Activated naive CD4-positive, alpha-beta T cell treated with anti-CD3 and anti-CD28 coated beads for 36 hours (primary cell): ENCODE results near the gene MYH9. TPM values are rescaled to one million over a fixed set of nuclear protein-coding genes. Genes with fewer than 3 reads are reported as not detected.
"Not testable (repeated sequence)": the region's sequence is repeated elsewhere in the genome, so short reads cannot be mapped to it uniquely, and the experiment has no call there.

Source experiments
- CTCF ChIA-PET: fragments of 350-600 bp; sonication (Branson Sonifier 250); formaldehyde crosslinking; loops from one replicate; lab custom pipeline; 2021; ENCODE audit warnings: antibody characterized with exemption; lab: Charles Lee
- DNase-seq: peaks from one replicate; pipeline ENCODE4 v3.0.0-alpha.2; 2020
- H3K27ac Mint-ChIP-seq: one replicate; pipeline ENCODE4 v1.8.0; 2021; ENCODE audit warnings: mild to moderate bottlenecking, mixed read lengths
- H3K27me3 Mint-ChIP-seq: one replicate; pipeline ENCODE4 v1.8.0; 2021; ENCODE audit warnings: low read depth, mixed read lengths
- H3K36me3 Mint-ChIP-seq: one replicate; pipeline ENCODE4 v1.8.0; 2021; ENCODE audit warnings: low read depth, mixed read lengths
- H3K4me1 Mint-ChIP-seq: one replicate; pipeline ENCODE4 v1.8.0; 2021; ENCODE audit warnings: low read depth, mixed read lengths
- H3K4me3 Mint-ChIP-seq: one replicate; pipeline ENCODE4 v1.8.0; 2021; ENCODE audit warnings: mild to moderate bottlenecking, moderate library complexity, mixed read lengths
- H3K9me3 Mint-ChIP-seq: one replicate; pipeline ENCODE4 v1.8.0; 2021; ENCODE audit warnings: mixed read lengths
- intact Hi-C: fragments of 100-400 bp; cut with micrococcal nuclease; formaldehyde crosslinking; loops from one replicate; pipeline ENCODE4 v1.15.1; 2023
- total RNA-seq, 2 experiments: library from RNA; stranded (reverse); gene quantifications; one replicate each; pipeline ENCODE4 v1.2.3, GENCODE V29; 2021

MYH9 gene
- total RNA-seq = 100 to 1,000 TPM; 574 to 625 TPM

DNA sequence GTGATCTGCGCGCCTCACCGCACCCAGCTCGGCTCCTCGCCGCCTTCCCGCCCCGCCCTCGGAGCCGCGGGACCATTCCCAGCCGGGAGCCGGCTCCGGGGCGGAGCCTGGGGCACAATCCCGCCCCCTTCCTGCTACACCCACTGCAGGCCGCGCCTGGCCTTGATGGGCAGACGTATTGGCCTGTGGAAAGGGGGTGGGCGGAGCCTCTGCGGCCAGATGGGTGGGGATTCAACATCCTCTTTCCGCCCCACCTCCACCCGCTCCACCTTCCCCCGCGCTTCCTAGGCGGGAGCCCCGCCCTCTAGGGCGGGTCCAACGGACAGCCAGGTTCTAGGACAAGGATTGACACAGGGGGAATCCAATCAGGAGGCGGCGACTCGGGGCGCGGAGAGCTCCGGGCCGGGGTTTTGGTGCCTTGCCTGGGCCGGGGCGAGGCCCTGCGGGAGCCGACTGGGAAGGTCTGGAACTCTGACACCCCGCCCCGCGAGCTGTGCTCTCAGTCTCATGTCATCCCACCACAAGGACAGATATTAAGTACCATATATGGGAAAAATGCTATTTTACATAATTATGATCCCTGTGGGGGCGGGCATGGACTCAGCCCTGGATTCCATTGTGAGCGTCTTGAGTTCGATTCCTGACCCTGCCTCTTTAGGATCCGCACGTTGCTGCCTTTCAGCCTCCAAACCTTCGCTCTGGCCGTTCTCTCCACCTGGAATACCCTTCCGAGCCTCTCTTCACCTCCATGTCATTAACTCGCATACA is at the start of gene MYH9:
Gene MYH9 (minus strand): TSS at position 9 of the 768 bp plus-strand sequence. CDS start 38,731 bp downstream, outside the sequence.
- Mint-ChIP-seq H3K27me3 (no peaks in the 10 kb centered on the region), H3K27ac (peak within 1 kb of the TSS; percentile 96), H3K4me3 (peak within 1 kb of the TSS; percentile 83), H3K4me1 (peaks cover 23% of the 10 kb centered on the region), H3K36me3 (peaks cover 34% of the 10 kb centered on the region), H3K9me3 (no peaks in the 10 kb centered on the region)
- CTCF ChIA-PET = interaction anchor here (0.6 to 2.3 kb wide), 3 partner anchors 11 to 32 kb away, joined by 3 to 6 read pairs (median 5); no protein-coding TSS in a partner anchor
- intact Hi-C loops = loop anchor here (10.0 kb wide), 1 partner anchor 837 kb away; no protein-coding TSS in a partner anchor
- peak; percentile 100 for DNase-seq

DNA sequence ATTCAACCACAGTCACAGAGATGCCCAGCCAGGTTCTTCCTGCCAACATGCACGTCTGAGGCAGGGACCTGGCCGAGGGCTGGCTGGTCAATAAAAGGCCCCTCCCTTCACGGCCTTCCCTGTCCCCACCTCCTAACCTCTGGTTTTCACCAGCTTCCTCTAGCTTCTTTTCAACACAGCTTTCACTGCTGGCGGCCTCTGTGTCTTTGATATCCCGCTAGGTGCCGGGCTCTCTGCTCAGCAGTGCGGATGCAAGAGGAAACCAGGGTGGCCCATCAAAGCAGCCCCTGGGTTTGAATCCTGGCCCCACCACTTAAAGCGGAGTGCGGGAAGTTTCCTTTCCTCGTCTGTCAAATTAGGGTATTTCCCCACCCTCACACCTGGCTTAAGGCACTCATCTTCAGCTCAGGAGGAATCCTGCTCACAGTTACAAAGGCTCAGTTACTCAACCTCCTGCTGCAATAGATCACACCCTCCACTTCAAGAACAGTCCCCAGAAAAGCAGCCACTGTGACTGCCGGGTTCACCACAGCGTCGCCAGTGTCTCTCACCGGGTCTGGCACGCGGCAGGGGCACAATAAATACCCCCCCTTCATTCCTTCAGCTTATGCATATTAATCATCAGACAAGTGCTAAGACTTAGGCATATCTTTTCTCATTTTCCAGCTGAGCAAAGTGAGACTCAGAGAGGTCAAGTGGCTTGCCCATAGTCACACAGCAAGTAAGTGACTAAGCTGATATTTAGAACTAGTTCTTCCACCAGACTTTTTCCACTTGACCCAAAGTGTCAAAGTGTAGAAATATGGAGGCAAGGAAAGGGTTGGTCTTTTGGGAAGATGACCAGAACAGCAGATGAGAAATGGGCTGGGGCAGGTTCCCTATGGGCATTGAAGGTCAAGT is 48.0 kb upstream of the MYH9 start:
- intact Hi-C loops = loop anchor here (1.0 to 2.0 kb wide), 5 partner anchors 16 to 106 kb away; no protein-coding TSS in a partner anchor
- no peaks in the 10 kb centered on the region for H3K27me3 Mint-ChIP-seq
- H3K36me3 Mint-ChIP-seq = no peaks in the 10 kb centered on the region
- no peaks in the 10 kb centered on the region for H3K9me3 Mint-ChIP-seq
- DNase-seq = peak; percentile 86
- H3K4me1 Mint-ChIP-seq = peaks cover 42% of the 10 kb centered on the region
- H3K4me3 Mint-ChIP-seq = peak overlapping the region; percentile 49
- CTCF ChIA-PET = interaction anchor here (0.6 to 1.8 kb wide), 5 partner anchors 13 to 149 kb away, joined by 3 to 9 read pairs (median 3); no protein-coding TSS in a partner anchor
- peak overlapping the region; percentile 85 for H3K27ac Mint-ChIP-seq

DNA sequence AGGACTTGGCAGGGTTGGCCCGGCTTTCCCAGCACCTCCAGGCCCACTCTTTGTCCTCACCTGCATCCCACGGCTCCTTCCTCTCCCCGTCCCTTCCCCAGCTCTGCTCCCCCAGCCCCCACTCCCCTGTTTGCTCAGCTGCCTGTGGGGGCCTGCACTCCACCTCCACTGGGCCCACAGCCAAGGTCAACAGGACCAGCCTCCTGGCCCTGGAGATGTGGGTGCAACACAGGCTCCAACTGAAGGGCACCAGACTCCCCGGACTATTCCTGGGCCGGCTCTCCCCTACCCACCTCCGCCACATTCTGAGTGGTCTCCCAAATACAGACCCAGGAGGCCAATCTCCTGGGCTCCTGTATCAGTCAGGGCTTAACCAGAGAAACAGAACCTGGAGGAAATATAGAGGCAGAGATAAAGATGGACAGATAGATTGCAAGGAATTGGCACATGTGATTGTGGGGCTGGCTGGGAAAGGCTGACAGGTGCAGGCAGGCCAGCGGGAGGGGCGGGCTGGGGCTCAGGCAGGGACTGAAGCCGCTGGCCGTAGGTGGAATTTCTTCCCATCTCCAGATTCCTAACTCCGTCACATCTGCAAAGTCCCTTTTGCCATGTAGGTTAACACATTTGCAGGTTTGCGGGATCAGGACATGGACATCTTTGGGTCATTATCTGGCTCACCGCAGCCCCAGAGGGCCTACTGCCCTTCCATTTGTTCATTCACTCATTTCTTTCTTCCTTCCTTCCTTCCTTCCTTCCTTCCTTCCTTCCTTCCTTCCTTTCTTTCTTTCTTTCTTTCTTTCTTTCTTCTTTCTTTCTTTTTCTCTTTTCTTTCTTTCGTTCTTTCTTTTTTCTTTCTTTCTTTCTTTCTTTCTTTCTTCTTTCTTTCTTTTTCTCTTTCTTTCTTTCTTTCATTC is 45.8 kb upstream of the MYH9 start:
- DNase-seq = no peak
- Mint-ChIP-seq H3K9me3 (no peaks in the 10 kb centered on the region), H3K27me3 (no peaks in the 10 kb centered on the region), H3K36me3 (no peaks in the 10 kb centered on the region), H3K4me3 (no peak overlapping the region), H3K27ac (peak overlapping the region; percentile 31), H3K4me1 (peaks cover 28% of the 10 kb centered on the region)
- intact Hi-C loops = loop anchor here (2.0 kb wide), 1 partner anchor 29 kb away; no protein-coding TSS in a partner anchor
- CTCF ChIA-PET = no interaction called here

DNA sequence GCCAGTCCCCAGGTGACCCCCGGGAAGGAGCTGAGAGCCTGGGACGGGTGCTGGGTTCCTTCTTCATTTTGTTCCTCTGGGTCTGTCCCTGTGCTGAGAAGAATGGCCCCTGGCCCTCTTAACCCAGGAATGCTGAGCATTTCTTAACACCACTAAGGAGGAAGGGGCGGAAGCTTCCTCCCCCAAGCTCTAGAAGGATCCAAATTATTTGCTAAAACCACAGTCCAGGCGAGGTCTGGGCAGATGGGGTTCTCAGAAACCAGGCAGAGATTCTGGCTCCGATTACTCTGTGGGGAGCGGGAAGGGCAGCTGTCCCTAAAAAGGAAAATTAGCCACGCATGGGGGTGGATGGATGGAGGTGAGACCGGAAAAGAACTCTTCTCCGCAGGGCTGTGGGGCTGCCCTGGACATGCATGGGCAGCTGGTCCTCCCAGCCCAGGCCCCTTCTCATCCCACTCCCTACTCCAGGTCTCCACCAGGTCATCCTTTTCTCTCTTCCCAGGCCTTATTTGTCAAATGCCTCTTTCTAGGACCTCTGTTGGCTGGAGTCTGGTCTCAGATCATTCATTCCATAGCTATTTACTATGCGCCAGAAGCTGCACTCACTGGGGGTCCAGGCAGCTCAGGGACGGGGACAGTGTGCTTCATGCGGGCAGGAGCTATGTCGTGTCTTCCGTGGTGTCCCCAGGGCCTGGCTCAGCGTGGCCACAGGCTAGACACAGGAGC is 45.0 kb upstream of the MYH9 start:
- Mint-ChIP-seq H3K36me3 (no peaks in the 10 kb centered on the region), H3K9me3 (no peaks in the 10 kb centered on the region), H3K27ac (no peak overlapping the region), H3K4me3 (no peak overlapping the region), H3K4me1 (peaks cover 27% of the 10 kb centered on the region), H3K27me3 (no peaks in the 10 kb centered on the region)
- no peak for DNase-seq
- intact Hi-C loops = no loop called here
- CTCF ChIA-PET = no interaction called here

DNA sequence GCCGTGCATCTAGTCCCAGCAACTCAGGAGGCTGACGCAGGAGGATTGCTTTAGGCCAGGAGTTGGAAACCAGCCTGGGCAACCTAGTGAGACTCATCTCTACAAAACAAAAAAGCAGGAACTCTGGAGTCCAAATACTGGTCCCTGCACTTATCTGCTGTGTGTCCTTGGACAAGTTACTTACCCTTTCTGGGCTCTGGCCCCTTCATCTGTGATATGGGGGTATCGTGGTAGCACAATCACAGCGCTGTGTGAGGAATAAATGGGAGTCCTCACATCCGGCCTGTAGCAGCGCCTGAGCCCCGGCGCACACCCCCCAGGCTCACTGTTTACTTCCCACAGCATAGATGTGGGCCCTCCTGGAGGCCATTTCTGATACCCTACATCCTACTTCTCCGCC is 44.2 kb upstream of the MYH9 start:
- Mint-ChIP-seq H3K36me3 (no peaks in the 10 kb centered on the region), H3K27ac (no peak overlapping the region), H3K9me3 (no peaks in the 10 kb centered on the region), H3K4me3 (no peak overlapping the region), H3K27me3 (no peaks in the 10 kb centered on the region), H3K4me1 (peaks cover 26% of the 10 kb centered on the region)
- CTCF ChIA-PET = no interaction called here
- intact Hi-C loops = no loop called here
- DNase-seq = no peak

DNA sequence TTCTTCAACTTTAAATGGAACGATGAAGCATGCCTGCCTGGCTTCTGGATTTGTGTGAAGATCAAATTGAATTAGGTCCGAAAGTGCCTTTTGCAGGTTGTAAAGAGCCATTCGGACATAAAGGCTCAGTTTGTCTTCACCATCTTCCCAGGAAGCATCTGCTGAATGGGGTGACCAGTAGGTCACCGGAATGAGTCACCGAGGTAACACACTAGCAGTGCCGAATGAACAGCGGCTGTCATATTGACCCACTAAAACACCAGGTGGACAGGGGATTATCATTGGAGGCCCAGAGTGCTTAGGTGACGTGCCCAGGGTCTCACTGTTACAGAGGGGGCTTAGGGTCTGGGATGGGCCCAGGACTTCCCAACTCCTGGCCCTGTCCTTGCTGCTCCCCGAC is 43.1 kb upstream of the MYH9 start:
- intact Hi-C loops = no loop called here
- Mint-ChIP-seq H3K36me3 (no peaks in the 10 kb centered on the region), H3K27me3 (no peaks in the 10 kb centered on the region), H3K27ac (no peak overlapping the region), H3K4me1 (peaks cover 27% of the 10 kb centered on the region), H3K9me3 (no peaks in the 10 kb centered on the region), H3K4me3 (no peak overlapping the region)
- DNase-seq = no peak
- CTCF ChIA-PET = no interaction called here

DNA sequence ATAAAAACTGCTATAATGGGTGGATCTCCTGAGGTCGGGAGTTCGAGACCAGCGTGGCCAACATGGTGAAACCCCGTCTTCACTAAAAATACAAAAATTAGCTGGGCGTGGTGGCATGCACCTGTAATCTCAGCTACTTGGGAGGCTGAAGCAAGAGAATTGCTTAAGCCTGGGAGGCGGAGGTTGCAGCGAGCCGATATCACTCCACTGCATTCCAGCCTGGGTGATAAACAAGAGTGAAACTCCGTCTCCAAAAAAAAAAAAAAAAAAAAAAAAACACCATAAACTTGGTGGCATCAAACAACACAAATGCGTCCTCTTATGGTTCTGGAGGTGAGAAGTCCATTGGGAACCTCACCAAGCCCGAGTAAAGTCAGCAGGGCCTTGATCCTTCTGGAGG is 40.2 kb upstream of the MYH9 start:
- intact Hi-C loops, DNase-seq, H3K27ac Mint-ChIP-seq, H3K36me3 Mint-ChIP-seq, H3K4me3 Mint-ChIP-seq, H3K27me3 Mint-ChIP-seq, H3K9me3 Mint-ChIP-seq: not testable (repeated sequence)
- CTCF ChIA-PET = interaction anchor here (1.0 kb wide), 1 partner anchor 17 kb away, joined by 3 read pairs; no protein-coding TSS in a partner anchor
- peaks cover 31% of the 10 kb centered on the region for H3K4me1 Mint-ChIP-seq

DNA sequence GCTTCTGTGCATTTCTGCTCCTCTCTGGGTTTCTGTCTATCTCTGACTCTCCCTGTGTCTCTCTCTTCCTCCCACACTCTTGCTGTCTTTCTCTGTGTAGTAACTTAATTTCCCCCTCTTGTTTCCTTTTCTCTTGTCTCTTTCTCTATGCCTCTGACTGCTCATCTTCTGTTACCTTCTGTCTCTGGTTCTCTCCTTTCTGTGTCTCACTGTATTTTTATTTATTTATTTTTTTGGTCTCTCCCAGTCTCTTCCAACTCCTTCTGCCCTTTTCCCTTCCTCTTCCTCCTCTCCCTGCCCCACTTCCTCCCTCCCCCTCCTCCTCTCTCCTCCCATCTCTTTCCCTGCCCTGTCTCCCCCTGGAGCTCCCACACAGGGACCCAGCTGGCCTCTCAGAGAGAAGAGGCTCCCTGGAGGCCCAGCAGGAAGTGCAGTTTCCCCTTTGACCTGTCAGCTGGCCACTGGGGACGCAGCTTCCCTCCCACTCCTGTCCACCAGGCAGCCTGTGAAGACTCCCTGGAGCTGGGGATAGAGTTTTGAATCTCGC is 38.3 kb upstream of the MYH9 start:
- CTCF ChIA-PET = interaction anchor here (0.6 to 0.9 kb wide), 2 partner anchors 24 to 955 kb away, joined by 3 read pairs; no protein-coding TSS in a partner anchor
- Mint-ChIP-seq H3K4me1 (peaks cover 31% of the 10 kb centered on the region), H3K4me3 (no peak overlapping the region), H3K36me3 (no peaks in the 10 kb centered on the region), H3K27ac (peak overlapping the region; percentile 15), H3K9me3 (no peaks in the 10 kb centered on the region), H3K27me3 (no peaks in the 10 kb centered on the region)
- DNase-seq = no peak
- intact Hi-C loops = no loop called here

DNA sequence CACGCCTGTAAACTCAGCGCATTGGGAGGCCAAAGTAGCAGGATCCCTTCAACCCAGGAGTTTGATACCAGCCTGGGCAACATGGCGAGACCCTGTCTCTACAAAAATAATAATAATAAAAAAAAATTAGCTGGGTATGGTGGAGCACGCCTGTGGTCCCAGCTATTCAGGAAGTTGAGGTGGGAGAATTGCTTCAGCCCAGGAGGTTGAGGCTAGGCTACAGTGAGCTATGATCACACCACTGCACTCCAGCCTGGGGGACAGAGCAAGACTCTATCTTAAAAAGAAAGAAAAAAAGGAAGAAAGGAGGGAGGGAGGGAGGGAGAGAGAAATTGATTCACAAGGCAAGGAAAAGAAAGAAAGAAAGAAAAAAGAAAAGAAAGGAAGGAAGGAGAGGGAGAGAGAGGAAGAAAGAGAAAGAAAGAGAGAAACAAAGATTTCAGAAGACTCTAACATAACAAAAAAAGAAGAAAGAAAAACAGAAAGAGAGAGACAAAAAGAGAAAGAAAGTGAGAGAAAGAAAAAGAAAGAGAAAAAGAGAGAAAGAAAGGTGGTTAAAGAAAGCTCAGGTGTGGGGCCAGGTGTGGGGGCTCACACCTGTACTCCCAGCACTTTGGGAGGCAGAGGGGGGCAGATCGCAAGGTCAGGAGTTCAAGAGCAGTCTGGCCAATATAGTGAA is 37.3 kb upstream of the MYH9 start:
- Mint-ChIP-seq H3K4me1 (peaks cover 31% of the 10 kb centered on the region), H3K36me3 (no peaks in the 10 kb centered on the region), H3K9me3 (no peaks in the 10 kb centered on the region), H3K27ac (peak overlapping the region; percentile 53), H3K4me3 (peak overlapping the region; percentile 49), H3K27me3 (no peaks in the 10 kb centered on the region)
- intact Hi-C loops = no loop called here
- CTCF ChIA-PET = interaction anchor here (0.9 kb wide), 1 partner anchor 25 kb away, joined by 3 read pairs; no protein-coding TSS in a partner anchor
- DNase-seq = no peak

DNA sequence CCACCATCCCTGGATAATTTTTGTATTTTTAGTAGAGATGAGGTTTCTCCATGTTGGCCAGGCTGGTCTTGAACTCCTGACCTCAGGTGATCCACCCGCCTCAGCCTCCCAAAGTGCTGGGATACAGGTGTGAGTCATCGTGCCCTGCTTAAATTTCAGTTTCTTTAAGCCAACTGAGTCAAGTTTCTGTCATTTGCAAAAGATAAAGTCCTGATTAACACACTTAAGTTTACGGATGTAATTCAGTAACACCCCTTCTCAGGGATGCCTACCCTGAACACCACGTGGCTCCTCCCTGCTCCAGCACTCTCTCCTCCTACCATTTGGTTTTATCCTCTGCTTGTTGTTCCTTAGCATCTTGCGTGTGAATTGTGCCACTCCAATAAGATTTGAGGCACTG is 36.7 kb upstream of the MYH9 start:
- peak; percentile 18 for DNase-seq
- H3K27ac Mint-ChIP-seq, H3K4me3 Mint-ChIP-seq, H3K9me3 Mint-ChIP-seq, intact Hi-C loops, H3K36me3 Mint-ChIP-seq, H3K27me3 Mint-ChIP-seq: not testable (repeated sequence)
- peaks cover 33% of the 10 kb centered on the region for H3K4me1 Mint-ChIP-seq
- CTCF ChIA-PET = interaction anchor here (1.2 kb wide), 1 partner anchor 19 kb away, joined by 4 read pairs; no protein-coding TSS in a partner anchor
